Measurements from ENCODE around the gene GTF2A1. TPM values are rescaled to one million over a fixed set of nuclear protein-coding genes. Genes with fewer than 3 reads are reported as not detected.

GTF2A1 gene
- total and polyA plus RNA-seq, 4 donors: 2.9 to 22.1 (median 9.7) TPM

GRCh38 chr14:81169711-81170103, 51.1 kb downstream of the GTF2A1 start:
- H3K27me3 ChIP-seq (ENCODE audit: control insufficient read depth in 4 of 4, insufficient read depth in 4 of 4, low read length in 3 of 4): no peaks in the 10 kb centered on the region
- H3K4me3 ChIP-seq (ENCODE audit: low read depth in 1 of 3, low read length in 3 of 3): peak overlapping the region; percentile 59 to 77 (median 71)
- H3K9me3 ChIP-seq (ENCODE audit: control insufficient read depth in 4 of 4, low read length in 3 of 4): no peaks in the 10 kb centered on the region
- H3K4me1 ChIP-seq (ENCODE audit: control insufficient read depth in 4 of 4, insufficient read depth in 4 of 4, low read length in 3 of 4): peaks cover 0 to 18% (median 6%) of the 10 kb centered on the region in 4 donors
- H3K27ac ChIP-seq (ENCODE audit: low read depth in 1 of 2, low read length in 2 of 2): peak overlapping the region; percentile 93 to 95
- H3K9ac ChIP-seq (ENCODE audit: low read depth in 1 of 2, low read length in 2 of 2): peak overlapping the region; percentile 50 to 79
- no peaks in the 10 kb centered on the region for H3K36me3 ChIP-seq (ENCODE audit: control insufficient read depth in 4 of 4, insufficient read depth in 3 of 4, low read depth in 1 of 4, low read length in 3 of 4)
- 2% methylated on average over 10 of the region's 10 CpGs for WGBS
- peak in 1 of 2 donors; percentile 12 for TF ChIP-seq RAD21 (IDR thresholded peaks at IDR 0.05)
- peak; percentile 48 for TF ChIP-seq MAX (IDR thresholded peaks at IDR 0.05)
- no peak for TF ChIP-seq FOXA2 (IDR thresholded peaks at IDR 0.05)
- DNase-seq (ENCODE audit: low spot score): peak; percentile 50

GRCh38 chr14:81169267-81169666, 51.5 kb downstream of the GTF2A1 start:
- DNase-seq (ENCODE audit: low spot score): no peak

GRCh38 chr14:81166121-81166520, 54.6 kb downstream of the GTF2A1 start:
- Histone ChIP-seq H3K27ac (ENCODE audit: low read depth in 1 of 2, low read length in 2 of 2) (no peak overlapping the region), H3K9me3 (ENCODE audit: control insufficient read depth in 4 of 4, low read length in 3 of 4) (no peaks in the 10 kb centered on the region)
- WGBS: 96% methylated on average over 2 of the region's 2 CpGs
- TF ChIP-seq HNF4G (IDR thresholded peaks at IDR 0.05) (no peak), HNF4A (conservative IDR thresholded peaks at IDR 0.05) (no peak), JUND (IDR thresholded peaks at IDR 0.05) (no peak), RXRA (IDR thresholded peaks at IDR 0.05) (no peak), EGR1 (IDR thresholded peaks at IDR 0.05; ENCODE audit: low read depth in 2 of 2) (no peak), FOXA2 (IDR thresholded peaks at IDR 0.05) (no peak), FOXA1 (IDR thresholded peaks at IDR 0.05) (no peak), MAX (IDR thresholded peaks at IDR 0.05) (no peak), CTCF (IDR thresholded peaks at IDR 0.05; ENCODE audit: low read depth, low read length, missing input control) (no peak), RAD21 (IDR thresholded peaks at IDR 0.05) (no peak), TAF1 (conservative IDR thresholded peaks at IDR 0.05) (no peak), REST (IDR thresholded peaks at IDR 0.05) (no peak), YY1 (IDR thresholded peaks at IDR 0.05) (no peak)

More at GRCh38 chr14:81169267-81169666, 51.5 kb downstream of the GTF2A1 start:
- Histone ChIP-seq H3K27ac (ENCODE audit: low read depth in 1 of 2, low read length in 2 of 2) (peak overlapping the region; percentile 93 to 95), H3K4me3 (ENCODE audit: low read depth in 1 of 3, low read length in 3 of 3) (peak overlapping the region; percentile 59 to 77 (median 71)), H3K4me1 (ENCODE audit: control insufficient read depth in 4 of 4, insufficient read depth in 4 of 4, low read length in 3 of 4) (peaks cover 0 to 19% (median 6%) of the 10 kb centered on the region in 4 donors), H3K27me3 (ENCODE audit: control insufficient read depth in 4 of 4, insufficient read depth in 4 of 4, low read length in 3 of 4) (no peaks in the 10 kb centered on the region), H3K36me3 (ENCODE audit: control insufficient read depth in 4 of 4, insufficient read depth in 3 of 4, low read depth in 1 of 4, low read length in 3 of 4) (no peaks in the 10 kb centered on the region), H3K9me3 (ENCODE audit: control insufficient read depth in 4 of 4, low read length in 3 of 4) (no peaks in the 10 kb centered on the region), H3K9ac (ENCODE audit: low read depth in 1 of 2, low read length in 2 of 2) (peak overlapping the region; percentile 50 to 79)
- WGBS: 61% methylated on average over 4 of the region's 4 CpGs
- TF ChIP-seq RXRA (IDR thresholded peaks at IDR 0.05) (no peak), FOXA1 (IDR thresholded peaks at IDR 0.05) (no peak), YY1 (IDR thresholded peaks at IDR 0.05) (no peak), CTCF (IDR thresholded peaks at IDR 0.05; ENCODE audit: low read depth, low read length, missing input control) (no peak), GABPA (IDR thresholded peaks at IDR 0.05 in 1 of 2, conservative IDR thresholded peaks at IDR 0.05 in 1 of 2) (no peak), RAD21 (IDR thresholded peaks at IDR 0.05) (no peak), JUND (IDR thresholded peaks at IDR 0.05) (no peak), TAF1 (conservative IDR thresholded peaks at IDR 0.05) (no peak), NR2F2 (IDR thresholded peaks at IDR 0.05) (no peak), FOXA2 (IDR thresholded peaks at IDR 0.05) (no peak), MAX (IDR thresholded peaks at IDR 0.05) (no peak), HNF4A (conservative IDR thresholded peaks at IDR 0.05) (no peak), SP1 (IDR thresholded peaks at IDR 0.05) (no peak)

More at GRCh38 chr14:81166121-81166520, 54.6 kb downstream of the GTF2A1 start:
- Histone ChIP-seq H3K9ac (ENCODE audit: low read depth in 1 of 2, low read length in 2 of 2) (no peak overlapping the region), H3K27me3 (ENCODE audit: control insufficient read depth in 4 of 4, insufficient read depth in 4 of 4, low read length in 3 of 4) (no peaks in the 10 kb centered on the region), H3K36me3 (ENCODE audit: control insufficient read depth in 4 of 4, insufficient read depth in 3 of 4, low read depth in 1 of 4, low read length in 3 of 4) (no peaks in the 10 kb centered on the region), H3K4me3 (ENCODE audit: low read depth in 1 of 3, low read length in 3 of 3) (no peak overlapping the region), H3K4me1 (ENCODE audit: control insufficient read depth in 4 of 4, insufficient read depth in 4 of 4, low read length in 3 of 4) (peaks cover 0 to 41% (median 13%) of the 10 kb centered on the region in 4 donors)
- no peak for DNase-seq (ENCODE audit: low spot score)
